HepG2 (cell line): ENCODE results near the gene HOXC10. TPM values are rescaled to one million over a fixed set of nuclear protein-coding genes. Genes with fewer than 3 reads are reported as not detected.
A peak's percentile ranks its signal among the peaks of the same experiment; 100 is the strongest.

Source experiments
- GZF1 ChIP-seq: sonication (generic); formaldehyde crosslinking; IDR thresholded peaks from 2 replicates; pipeline ENCODE4 v1.5.1; 2020; ENCODE audit warnings: mild to moderate bottlenecking, missing genetic modification reagents
- HNRNPLL ChIP-seq: fragments of 200-400 bp; formaldehyde crosslinking; IDR thresholded peaks from 2 replicates; pipeline ENCODE4 v1.6.1; 2017; ENCODE audit warnings: mild to moderate bottlenecking, low read depth, low read length; ENCODE audit not compliant: poor library complexity, severe bottlenecking
- HOXA5 ChIP-seq: sonication (generic); formaldehyde crosslinking; IDR thresholded peaks from 2 replicates; pipeline ENCODE4 v1.4.0; 2020; ENCODE audit warnings: missing genetic modification reagents
- KLF16 ChIP-seq, 2 experiments: sonication (generic) in 1 of 2; formaldehyde crosslinking in 1 of 2; IDR thresholded peaks; 2 replicates each; pipeline versions ENCODE4 v1.6.1 to v1.8.0; 2016 to 2023; ENCODE audit warnings: missing genetic modification reagents in 2 of 2, missing compliant biosample characterization in 1 of 2
- MYC ChIP-seq: sonication (generic); formaldehyde crosslinking; IDR thresholded peaks from 2 replicates; pipeline ENCODE4 v1.9.0; 2021; ENCODE audit warnings: missing genetic modification reagents, borderline replicate concordance
- NRL ChIP-seq: sonication (generic); formaldehyde crosslinking; IDR thresholded peaks from 2 replicates; pipeline ENCODE4 v1.5.0; 2020; ENCODE audit warnings: missing genetic modification reagents, mild to moderate bottlenecking, moderate library complexity, borderline replicate concordance
- PHF5A ChIP-seq: IDR thresholded peaks from one replicate; pipeline ENCODE4 v1.6.1; 2018; ENCODE audit warnings: low read depth, missing genetic modification reagents; ENCODE audit not compliant: unreplicated experiment
- PITX1 ChIP-seq: sonication (generic); formaldehyde crosslinking; IDR thresholded peaks from 2 replicates; pipeline ENCODE4 v1.5.1; 2020; ENCODE audit warnings: mild to moderate bottlenecking, missing genetic modification reagents
- RBFOX2 ChIP-seq: fragments of 200-400 bp; formaldehyde crosslinking; IDR thresholded peaks from 2 replicates; pipeline ENCODE4 v1.6.1; 2017; ENCODE audit warnings: low read depth, mild to moderate bottlenecking, low read length
- RNF2 ChIP-seq: fragments of 450-650 bp; conservative IDR thresholded peaks from 2 replicates; pipeline ENCODE4 v1.6.1; 2016; ENCODE audit warnings: low read depth
- SALL1 ChIP-seq: sonication (generic); formaldehyde crosslinking; IDR thresholded peaks from 2 replicates; pipeline ENCODE4 v1.8.0; 2022; ENCODE audit warnings: mild to moderate bottlenecking, missing genetic modification reagents
- SKI ChIP-seq: fragments of 450-650 bp; IDR thresholded peaks from one replicate; pipeline ENCODE4 v1.6.1; 2018; ENCODE audit warnings: mild to moderate bottlenecking; ENCODE audit not compliant: partially characterized antibody
- SPEN ChIP-seq: sonication (generic); formaldehyde crosslinking; IDR thresholded peaks from 2 replicates; pipeline ENCODE4 v1.5.1; 2020; ENCODE audit warnings: low read depth, mild to moderate bottlenecking, missing genetic modification reagents
- STAG1 ChIP-seq: sonication (generic); formaldehyde crosslinking; IDR thresholded peaks from 2 replicates; pipeline ENCODE4 v1.4.0; 2020; ENCODE audit warnings: missing genetic modification reagents
- YY1 ChIP-seq: IDR thresholded peaks from 2 replicates; pipeline ENCODE4 v1.6.1; 2011; ENCODE audit warnings: low read length, low read depth, moderate library complexity, mild to moderate bottlenecking; ENCODE audit not compliant: insufficient read depth, insufficient replicate concordance
- ZFP91 ChIP-seq: sonication (generic); formaldehyde crosslinking; IDR thresholded peaks from 2 replicates; pipeline ENCODE4 v1.9.0; 2022; ENCODE audit warnings: missing genetic modification reagents, mild to moderate bottlenecking, borderline replicate concordance
- ZNF121 ChIP-seq: sonication (generic); formaldehyde crosslinking; IDR thresholded peaks from 2 replicates; pipeline ENCODE4 v1.5.0; 2020; ENCODE audit warnings: mild to moderate bottlenecking, missing genetic modification reagents
- ZNF264 ChIP-seq: sonication (generic); formaldehyde crosslinking; IDR thresholded peaks from 2 replicates; pipeline ENCODE4 v1.4.0; 2020; ENCODE audit warnings: missing genetic modification reagents
- ZNF274 ChIP-seq: sonication (generic); formaldehyde crosslinking; IDR thresholded peaks from 2 replicates; pipeline ENCODE4 v1.5.1; 2020; ENCODE audit warnings: mild to moderate bottlenecking, missing genetic modification reagents
- polyA plus RNA-seq, 8 experiments: library from polyadenylated mRNA; depleted of rRNA in 3 of 8; stranded (reverse) in 7 of 8; unstranded in 1 of 8; fragments of >200 nt; fragmentation: Illumina TruSeq in 4 of 8; extraction: Trizol in 4 of 8; gene quantifications; 2 replicates each; pipeline versions ENCODE4 v1.2.1 to v1.2.3, GENCODE V29; 2011 to 2016; ENCODE audit warnings: low read depth in 4 of 8, missing spikeins in 1 of 8, mixed read lengths in 1 of 8; ENCODE audit not compliant: insufficient read depth in 1 of 8
- total RNA-seq, 5 experiments: library from RNA; depleted of rRNA; stranded (reverse); fragments of >200 nt; fragmentation: Illumina TruSeq; extraction: Trizol; gene quantifications; 2 replicates each; pipeline ENCODE4 v1.2.3, GENCODE V29; 2016; ENCODE audit warnings: low read depth in 1 of 5
- TF ChIP-seq, protein P1 (sequence below): sonication (generic); formaldehyde crosslinking; conservative IDR thresholded peaks from 2 replicates; pipeline ENCODE4 v1.4.0; 2020; ENCODE audit warnings: missing genetic modification reagents
- TF ChIP-seq, protein P2 (sequence below): sonication (generic); formaldehyde crosslinking; IDR thresholded peaks from 2 replicates; pipeline ENCODE4 v1.5.0; 2020; ENCODE audit warnings: mild to moderate bottlenecking, missing genetic modification reagents
- TF ChIP-seq, protein P3 (sequence below): IDR thresholded peaks from 2 replicates; pipeline ENCODE4 v1.6.1; 2016; ENCODE audit warnings: missing compliant biosample characterization, missing genetic modification reagents, borderline replicate concordance

HOXC10 gene
- total and polyA plus RNA-seq, 2 of the 13 experiments (the other 11 are each of a cell fraction or from before 2014, with no cell fraction given), result not detected

- peak; percentile 97 for TF ChIP-seq STAG1 (CRISPR knock-in tag)
- no peak for TF ChIP-seq RBFOX2
- TF ChIP-seq PITX1 (CRISPR knock-in tag), result no peak
- TF ChIP-seq YY1, result peak; percentile 35
- TF ChIP-seq, protein P1, sequence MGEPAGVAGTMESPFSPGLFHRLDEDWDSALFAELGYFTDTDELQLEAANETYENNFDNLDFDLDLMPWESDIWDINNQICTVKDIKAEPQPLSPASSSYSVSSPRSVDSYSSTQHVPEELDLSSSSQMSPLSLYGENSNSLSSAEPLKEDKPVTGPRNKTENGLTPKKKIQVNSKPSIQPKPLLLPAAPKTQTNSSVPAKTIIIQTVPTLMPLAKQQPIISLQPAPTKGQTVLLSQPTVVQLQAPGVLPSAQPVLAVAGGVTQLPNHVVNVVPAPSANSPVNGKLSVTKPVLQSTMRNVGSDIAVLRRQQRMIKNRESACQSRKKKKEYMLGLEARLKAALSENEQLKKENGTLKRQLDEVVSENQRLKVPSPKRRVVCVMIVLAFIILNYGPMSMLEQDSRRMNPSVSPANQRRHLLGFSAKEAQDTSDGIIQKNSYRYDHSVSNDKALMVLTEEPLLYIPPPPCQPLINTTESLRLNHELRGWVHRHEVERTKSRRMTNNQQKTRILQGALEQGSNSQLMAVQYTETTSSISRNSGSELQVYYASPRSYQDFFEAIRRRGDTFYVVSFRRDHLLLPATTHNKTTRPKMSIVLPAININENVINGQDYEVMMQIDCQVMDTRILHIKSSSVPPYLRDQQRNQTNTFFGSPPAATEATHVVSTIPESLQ (CRISPR knock-in tag), result no peak
- TF ChIP-seq SPEN (CRISPR knock-in tag), result peak; percentile 49; the same call in 1 of the 2 replicates
- peak; percentile 12 for TF ChIP-seq SKI
- TF ChIP-seq, protein P2, sequence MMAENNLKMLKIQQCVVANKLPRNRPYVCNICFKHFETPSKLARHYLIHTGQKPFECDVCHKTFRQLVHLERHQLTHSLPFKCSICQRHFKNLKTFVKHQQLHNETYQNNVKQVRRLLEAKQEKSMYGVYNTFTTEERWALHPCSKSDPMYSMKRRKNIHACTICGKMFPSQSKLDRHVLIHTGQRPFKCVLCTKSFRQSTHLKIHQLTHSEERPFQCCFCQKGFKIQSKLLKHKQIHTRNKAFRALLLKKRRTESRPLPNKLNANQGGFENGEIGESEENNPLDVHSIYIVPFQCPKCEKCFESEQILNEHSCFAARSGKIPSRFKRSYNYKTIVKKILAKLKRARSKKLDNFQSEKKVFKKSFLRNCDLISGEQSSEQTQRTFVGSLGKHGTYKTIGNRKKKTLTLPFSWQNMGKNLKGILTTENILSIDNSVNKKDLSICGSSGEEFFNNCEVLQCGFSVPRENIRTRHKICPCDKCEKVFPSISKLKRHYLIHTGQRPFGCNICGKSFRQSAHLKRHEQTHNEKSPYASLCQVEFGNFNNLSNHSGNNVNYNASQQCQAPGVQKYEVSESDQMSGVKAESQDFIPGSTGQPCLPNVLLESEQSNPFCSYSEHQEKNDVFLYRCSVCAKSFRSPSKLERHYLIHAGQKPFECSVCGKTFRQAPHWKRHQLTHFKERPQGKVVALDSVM (CRISPR knock-in tag), result 0 out of 2 replicates have a peak, but pooled peaks have one; percentile 22
- peak; percentile 97 for TF ChIP-seq RNF2
- TF ChIP-seq MYC, result peak; percentile 14; the same call in 1 of the 2 replicates
- TF ChIP-seq PHF5A, result no peak
- TF ChIP-seq ZNF274 (CRISPR knock-in tag), result 0 out of 2 replicates have a peak, but pooled peaks have one; percentile 41
- TF ChIP-seq ZNF121 (CRISPR knock-in tag), result 0 out of 2 replicates have a peak, but pooled peaks have one; percentile 19
- 0 out of 2 replicates have a peak, but pooled peaks have one; percentile 48 for TF ChIP-seq GZF1
- 0 out of 2 replicates have a peak, but pooled peaks have one; percentile 39 for TF ChIP-seq HOXA5 (CRISPR knock-in tag)
- no peak for TF ChIP-seq NRL (CRISPR knock-in tag)
- peak; percentile 48; the same call in 1 of the 2 replicates for TF ChIP-seq ZFP91
- TF ChIP-seq, protein P3, sequence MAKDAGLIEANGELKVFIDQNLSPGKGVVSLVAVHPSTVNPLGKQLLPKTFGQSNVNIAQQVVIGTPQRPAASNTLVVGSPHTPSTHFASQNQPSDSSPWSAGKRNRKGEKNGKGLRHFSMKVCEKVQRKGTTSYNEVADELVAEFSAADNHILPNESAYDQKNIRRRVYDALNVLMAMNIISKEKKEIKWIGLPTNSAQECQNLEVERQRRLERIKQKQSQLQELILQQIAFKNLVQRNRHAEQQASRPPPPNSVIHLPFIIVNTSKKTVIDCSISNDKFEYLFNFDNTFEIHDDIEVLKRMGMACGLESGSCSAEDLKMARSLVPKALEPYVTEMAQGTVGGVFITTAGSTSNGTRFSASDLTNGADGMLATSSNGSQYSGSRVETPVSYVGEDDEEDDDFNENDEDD (CRISPR knock-in tag), result 0 out of 2 replicates have a peak, but pooled peaks have one; percentile 30
- TF ChIP-seq SALL1 (CRISPR knock-in tag), result peak; percentile 25; the same call in 1 of the 2 replicates
- TF ChIP-seq ZNF264 (CRISPR knock-in tag), result no peak
- peak; percentile 35 for TF ChIP-seq HNRNPLL
- TF ChIP-seq KLF16 (CRISPR knock-in tag; IDR thresholded peaks at IDR 0.05), result 0 out of 4 replicates have a peak, but pooled peaks of 1 of the 2 experiments have one; percentile 19
These were observed 21.1 kb downstream of the HOXC10 start (continued) for GRCh38 chr12:54005853-54006558.
